ENCODE data around the gene DOCK4.
A peak's percentile ranks its signal among the peaks of the same experiment; 100 is the strongest.

Gene DOCK4

GRCh38 chr7:111796671-111797070 is 409.5 kb downstream of the DOCK4 start:
- DNase-seq: no peak

GRCh38 chr7:111789870-111790269 is 416.3 kb downstream of the DOCK4 start:
- DNase-seq: no peak

GRCh38 chr7:111789048-111789320 is 417.2 kb downstream of the DOCK4 start:
- no peak for DNase-seq

- no peak for DNase-seq
Observed at GRCh38 chr7:111788286-111789047, 417.7 kb downstream of the DOCK4 start.

- DNase-seq: no peak
Observed at GRCh38 chr7:111787741-111788140, 418.5 kb downstream of the DOCK4 start.

- DNase-seq: no peak
Observed at GRCh38 chr7:111787099-111787498, 419.1 kb downstream of the DOCK4 start.

- DNase-seq: no peak
Observed at GRCh38 chr7:111785076-111785475, 421.1 kb downstream of the DOCK4 start.

- DNase-seq: no peak
Observed at GRCh38 chr7:111784296-111784695, 421.9 kb downstream of the DOCK4 start.

GRCh38 chr7:111783854-111784253 is 422.3 kb downstream of the DOCK4 start:
- no peak for DNase-seq

- no peak for DNase-seq
Observed at GRCh38 chr7:111780527-111780926, 425.7 kb downstream of the DOCK4 start.

- DNase-seq: no peak
Observed at GRCh38 chr7:111775206-111775605, 431.0 kb downstream of the DOCK4 start.

GRCh38 chr7:111772716-111773115 is 433.5 kb downstream of the DOCK4 start:
- DNase-seq: no peak

- no peak for DNase-seq
Observed at GRCh38 chr7:111771638-111772037, 434.6 kb downstream of the DOCK4 start.

GRCh38 chr7:111770116-111770515 is 436.1 kb downstream of the DOCK4 start:
- DNase-seq: no peak

- DNase-seq: no peak
Observed at GRCh38 chr7:111765751-111766643, 440.2 kb downstream of the DOCK4 start.

GRCh38 chr7:111763221-111763801 is 442.9 kb downstream of the DOCK4 start:
- DNase-seq: peak; percentile 14

GRCh38 chr7:111762799-111763198 is 443.4 kb downstream of the DOCK4 start:
- no peak for DNase-seq

GRCh38 chr7:111762211-111762610 is 444.0 kb downstream of the DOCK4 start:
- DNase-seq: no peak

- no peak for DNase-seq
Observed at GRCh38 chr7:111760043-111760442, 446.2 kb downstream of the DOCK4 start.

- no peak for DNase-seq
Observed at GRCh38 chr7:111758332-111758731, 447.9 kb downstream of the DOCK4 start.

GRCh38 chr7:111756687-111757178 is 449.5 kb downstream of the DOCK4 start:
- no peak for DNase-seq

- DNase-seq: no peak
Observed at GRCh38 chr7:111755383-111755782, 450.8 kb downstream of the DOCK4 start.

GRCh38 chr7:111753968-111754367 is 452.2 kb downstream of the DOCK4 start:
- DNase-seq: no peak
